Middle frontal gyrus (tissue), 1 donor: ENCODE results near the gene PCDHGA2.
A peak's percentile ranks its signal among the peaks of the same experiment; 100 is the strongest.
"Not testable (repeated sequence)": the region's sequence is repeated elsewhere in the genome, so short reads cannot be mapped to it uniquely, and the experiment has no call there.

Experiments used
- DNase-seq: peaks from one replicate; pipeline ENCODE4 v3.0.0-alpha.2; 2015; ENCODE audit warnings: low spot score; ENCODE audit errors: extremely low spot score

Gene PCDHGA2

DNA sequence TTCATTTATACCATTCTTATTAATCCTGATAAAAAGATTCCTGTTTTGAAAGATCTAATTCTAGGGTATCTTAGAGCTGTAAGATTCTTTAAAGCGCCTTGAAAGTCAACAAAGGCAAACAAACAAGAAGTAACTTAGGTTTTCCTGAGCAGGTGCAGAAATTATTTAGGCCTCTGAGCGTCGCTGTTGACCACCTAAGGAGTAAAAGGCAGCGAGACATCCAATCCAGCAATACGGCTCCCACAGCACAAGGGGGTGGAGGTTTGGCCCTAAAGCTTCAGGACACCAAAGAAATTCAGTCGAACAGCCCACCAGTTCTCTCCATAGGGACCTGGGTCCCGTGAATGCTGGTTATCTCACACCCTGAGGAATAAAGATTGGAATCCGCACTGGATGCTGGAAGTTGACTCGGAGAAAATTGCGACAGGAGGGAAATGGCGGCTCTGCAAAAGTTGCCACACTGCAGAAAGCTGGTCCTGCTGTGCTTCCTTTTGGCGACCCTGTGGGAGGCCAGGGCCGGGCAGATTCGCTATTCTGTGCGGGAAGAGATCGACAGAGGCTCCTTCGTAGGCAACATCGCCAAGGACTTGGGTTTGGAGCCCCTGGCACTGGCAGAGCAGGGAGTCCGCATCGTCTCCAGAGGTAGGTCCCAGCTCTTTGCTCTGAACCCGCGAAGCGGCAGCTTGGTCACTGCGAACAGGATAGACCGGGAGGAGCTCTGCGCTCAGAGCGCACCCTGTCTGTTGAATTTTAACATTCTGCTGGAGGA, at the start of gene PCDHGA2:
Gene PCDHGA2, plus strand, starts transcription at position 223 of the 769 bp plus-strand sequence.
- no peak for DNase-seq

DNA sequence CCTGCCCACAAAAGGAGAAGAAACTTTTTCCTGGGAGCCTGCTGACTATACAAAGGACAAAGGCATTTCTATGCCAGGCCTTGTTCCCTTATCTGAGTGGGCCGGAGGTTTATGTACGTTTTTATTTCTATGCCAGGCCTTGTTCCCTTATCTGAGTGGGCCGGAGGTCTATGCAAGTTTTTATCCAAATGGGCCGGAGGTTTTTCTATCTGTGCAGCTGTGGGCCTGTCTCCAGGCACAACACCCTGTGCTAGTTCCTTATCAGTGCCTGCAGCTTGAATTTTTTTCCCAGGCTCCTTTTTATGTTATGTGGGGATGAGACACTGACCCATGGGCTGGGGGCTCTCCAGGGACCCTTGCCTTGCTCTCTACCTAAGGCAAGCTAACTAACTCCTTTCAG, 40.2 kb upstream of the PCDHGA2 start:
- DNase-seq: no peak

DNA sequence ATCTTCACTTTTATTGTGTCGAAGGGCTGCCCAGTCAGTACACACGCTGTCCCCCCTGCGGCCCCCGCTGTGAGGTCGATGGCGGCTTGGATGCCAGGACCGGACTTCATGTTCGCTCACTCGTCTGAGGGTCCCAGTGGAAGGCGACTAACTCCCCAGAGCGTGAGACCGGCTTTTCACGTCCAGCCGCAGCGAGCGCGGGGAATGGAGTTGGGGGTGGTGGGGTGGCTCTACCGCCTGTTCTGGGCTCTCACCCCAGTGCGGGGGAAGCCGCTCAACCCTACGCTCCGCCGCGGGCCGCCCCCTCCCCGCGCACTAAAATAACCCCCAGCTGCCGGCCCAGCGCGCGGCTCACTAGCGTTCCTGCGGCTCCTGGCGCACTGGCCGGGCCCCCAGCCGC, 34.8 kb upstream of the PCDHGA2 start, which contains the start of gene SLC25A2:
Gene SLC25A2, minus strand, starts transcription at position 294 of the 400 bp plus-strand sequence. Its CDS starts 184 bp downstream, at position 110.
- no peak for DNase-seq

GRCh38 chr5:141306630-141307029, 31.9 kb upstream of the PCDHGA2 start:
- DNase-seq: no peak

- no peak for DNase-seq
These were observed 24.8 kb upstream of the PCDHGA2 start for GRCh38 chr5:141313711-141314110.

- not testable (repeated sequence) for DNase-seq
These were observed 21.6 kb upstream of the PCDHGA2 start for GRCh38 chr5:141316963-141317362.

DNA sequence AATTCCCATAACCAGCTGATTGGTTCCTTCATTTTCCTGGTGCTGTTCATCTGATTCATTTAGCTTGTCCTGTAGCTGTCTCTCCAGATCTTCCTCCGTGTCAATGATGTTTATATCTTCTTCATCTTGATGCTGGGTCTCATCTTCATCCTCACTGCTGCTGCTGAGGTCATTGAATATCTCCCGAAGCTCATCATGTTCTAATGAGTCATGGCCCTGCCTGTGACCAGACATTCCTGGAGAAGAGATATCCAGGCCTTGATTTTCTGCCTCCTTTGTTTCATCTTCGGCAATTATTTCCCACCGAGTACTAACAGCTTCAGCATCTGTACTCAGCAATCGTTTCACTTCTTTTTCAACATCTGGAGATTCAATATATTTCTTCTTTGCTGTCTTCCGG, 19.4 kb upstream of the PCDHGA2 start:
- DNase-seq: no peak

DNA sequence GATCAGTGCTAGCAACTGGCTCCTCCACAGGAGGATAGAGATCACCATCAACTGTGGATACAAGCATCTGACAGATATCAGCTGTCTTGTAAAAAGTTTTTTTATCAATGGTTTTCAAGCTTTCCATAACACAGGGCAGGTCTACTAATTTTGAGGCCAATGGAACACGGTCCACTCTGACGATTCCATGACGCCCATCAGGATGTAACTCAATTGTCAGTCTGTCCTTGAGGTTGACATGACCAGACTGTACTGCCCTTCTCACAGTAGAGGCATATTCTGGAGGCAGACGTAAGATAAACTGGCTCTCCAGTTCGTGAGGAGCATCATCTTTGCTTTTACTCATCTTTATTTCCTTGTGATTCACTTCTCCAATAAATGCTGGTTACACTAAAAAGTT, 18.9 kb upstream of the PCDHGA2 start:
- DNase-seq: no peak

- DNase-seq: peak; percentile 89
These were observed 18.1 kb upstream of the PCDHGA2 start, which contains the start of gene TAF7 for GRCh38 chr5:141320225-141321169. TSS of gene TAF7 (minus strand) at chr5:141320784. CDS start at chr5:141320044, 740 bp downstream.

DNA sequence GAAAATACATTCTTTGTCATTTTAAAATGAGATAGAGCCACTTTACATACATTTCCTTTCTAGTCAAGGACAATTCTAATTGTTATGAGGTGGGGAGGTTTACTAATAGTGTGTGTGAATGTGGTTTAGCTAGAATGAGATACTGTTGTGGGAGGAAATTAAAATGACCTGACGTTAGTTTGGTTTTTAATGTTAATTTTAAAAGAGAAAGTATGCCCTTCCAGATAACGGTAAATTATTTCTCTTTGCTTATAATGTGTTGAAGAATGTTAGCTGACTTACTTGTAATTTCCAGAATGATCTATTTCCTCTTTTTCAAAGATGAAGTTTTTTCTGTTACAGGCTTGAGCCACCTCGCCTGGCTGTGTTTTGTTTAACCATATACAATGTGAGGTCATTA, 16.3 kb upstream of the PCDHGA2 start:
- DNase-seq: no peak

- no peak for DNase-seq
These were observed 12.3 kb upstream of the PCDHGA2 start for GRCh38 chr5:141326088-141326854.

DNA sequence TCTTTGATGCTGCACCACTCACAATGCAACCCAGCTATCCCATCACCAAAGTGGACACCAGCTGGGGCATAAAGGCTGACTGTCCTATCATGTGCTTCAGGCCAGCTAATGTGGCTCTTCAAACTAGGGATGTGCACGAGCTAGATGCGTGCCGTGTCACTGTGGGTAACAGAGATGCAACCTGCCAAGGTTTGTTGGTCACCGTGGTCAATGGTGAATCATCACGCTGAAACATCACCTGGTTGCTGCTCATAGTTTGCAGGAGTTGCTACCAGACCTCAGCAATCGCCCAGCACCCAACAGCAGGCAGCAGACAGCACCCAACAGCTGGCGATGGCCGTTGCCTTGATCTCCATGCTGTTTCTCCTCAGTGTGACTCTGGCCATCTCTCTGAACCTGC, 10.3 kb upstream of the PCDHGA2 start:
- DNase-seq: no peak

GRCh38 chr5:141330299-141331080, 8.1 kb upstream of the PCDHGA2 start, which contains the start of gene PCDHGA1:
TSS of gene PCDHGA1 (plus strand) at chr5:141330514.
- no peak for DNase-seq

GRCh38 chr5:141332571-141332970, 6.0 kb upstream of the PCDHGA2 start:
- DNase-seq: not testable (repeated sequence)

DNA sequence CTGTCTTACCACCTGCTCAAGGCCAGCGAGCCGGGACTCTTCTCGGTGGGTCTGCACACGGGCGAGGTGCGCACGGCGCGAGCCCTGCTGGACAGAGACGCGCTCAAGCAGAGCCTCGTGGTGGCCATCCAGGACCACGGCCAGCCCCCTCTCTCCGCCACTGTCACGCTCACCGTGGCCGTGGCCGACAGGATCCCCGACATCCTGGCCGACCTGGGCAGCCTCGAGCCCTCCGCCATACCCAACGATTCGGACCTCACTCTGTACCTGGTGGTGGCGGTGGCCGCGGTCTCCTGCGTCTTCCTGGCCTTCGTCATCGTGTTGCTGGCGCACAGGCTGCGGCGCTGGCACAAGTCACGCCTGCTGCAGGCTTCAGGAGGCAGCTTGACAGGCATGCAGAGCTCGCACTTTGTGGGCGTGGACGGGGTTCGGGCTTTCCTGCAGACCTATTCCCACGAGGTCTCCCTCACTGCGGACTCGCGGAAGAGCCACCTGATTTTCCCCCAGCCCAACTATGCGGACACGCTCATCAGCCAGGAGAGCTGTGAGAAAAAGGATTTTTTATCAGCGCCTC, 2.3 kb downstream of the PCDHGA2 start:
- not testable (repeated sequence) for DNase-seq

DNA sequence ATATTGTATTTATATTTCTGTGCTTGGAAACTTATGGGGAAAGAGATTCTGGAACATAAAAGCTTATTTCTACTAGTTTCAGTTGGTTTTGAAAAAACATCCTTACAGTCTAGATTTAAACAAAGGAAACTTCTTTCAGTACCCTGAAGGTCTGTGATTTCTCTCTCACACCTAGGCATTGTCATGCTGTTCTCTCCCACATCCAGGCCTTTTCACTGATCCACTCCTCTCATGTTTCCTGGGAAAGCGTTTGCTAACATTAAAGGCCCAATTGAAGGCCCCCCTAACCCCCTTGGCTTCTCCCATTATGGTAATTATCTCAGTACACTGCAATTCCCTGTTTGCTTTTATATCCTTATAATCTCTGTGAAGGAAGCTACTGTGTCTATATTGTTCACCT, 4.2 kb downstream of the PCDHGA2 start:
- no peak for DNase-seq

- no peak for DNase-seq
These were observed 4.8 kb downstream of the PCDHGA2 start, which contains the start of gene PCDHGA3 for GRCh38 chr5:141343242-141343952. TSS of gene PCDHGA3 (plus strand) at chr5:141343829. CDS start at chr5:141344034, 205 bp downstream.

DNA sequence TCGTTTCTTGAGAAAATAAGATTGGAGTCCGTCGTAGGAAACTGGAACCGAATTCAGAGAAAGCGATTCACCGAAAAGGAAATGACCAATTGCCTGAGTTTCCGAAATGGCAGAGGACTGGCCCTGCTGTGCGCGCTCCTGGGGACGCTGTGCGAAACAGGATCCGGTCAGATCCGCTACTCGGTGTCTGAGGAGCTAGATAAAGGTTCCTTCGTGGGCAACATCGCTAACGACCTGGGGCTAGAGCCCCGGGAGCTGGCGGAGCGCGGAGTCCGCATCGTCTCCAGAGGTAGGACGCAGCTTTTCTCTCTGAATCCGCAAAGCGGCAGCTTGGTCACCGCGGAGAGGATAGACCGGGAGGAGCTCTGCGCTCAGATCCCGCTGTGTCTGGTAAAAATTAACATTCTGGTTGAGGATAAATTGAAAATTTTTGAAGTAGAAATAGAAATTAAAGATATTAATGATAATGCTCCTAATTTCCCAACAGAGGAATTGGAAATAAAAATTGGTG, 5.4 kb downstream of the PCDHGA2 start:
- no peak for DNase-seq

DNA sequence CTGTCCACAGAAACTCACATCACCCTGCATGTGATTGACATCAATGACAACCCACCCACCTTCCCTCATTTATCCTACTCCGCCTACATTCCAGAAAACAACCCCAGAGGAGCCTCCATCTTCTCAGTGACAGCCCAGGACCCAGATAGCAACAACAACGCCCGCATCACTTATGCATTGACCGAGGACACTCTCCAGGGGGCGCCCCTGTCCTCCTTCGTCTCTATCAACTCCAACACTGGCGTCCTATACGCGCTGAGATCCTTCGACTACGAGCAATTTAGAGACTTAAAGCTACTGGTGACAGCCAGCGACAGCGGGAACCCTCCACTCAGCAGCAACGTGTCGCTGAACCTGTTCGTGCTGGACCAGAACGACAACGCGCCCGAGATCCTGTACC, 6.8 kb downstream of the PCDHGA2 start:
- no peak for DNase-seq
